ENCODE results near the gene LRRC40.
A peak's percentile ranks its signal among the peaks of the same experiment; 100 is the strongest.
"Not testable (repeated sequence)": the region's sequence is repeated elsewhere in the genome, so short reads cannot be mapped to it uniquely, and the experiment has no call there.

Gene LRRC40

GRCh38 chr1:70205434-70206118 is at the start of gene LRRC40:
TSS of gene LRRC40 (minus strand) at chr1:70205579. CDS start at chr1:70205540, 39 bp downstream.
- DNase-seq: peak; percentile 94

- DNase-seq: no peak
These were observed 43.4 kb upstream of the LRRC40 start for GRCh38 chr1:70248729-70249128.

- no peak for DNase-seq
These were observed 42.4 kb upstream of the LRRC40 start for GRCh38 chr1:70247768-70248167.

- no peak for DNase-seq
These were observed 41.7 kb upstream of the LRRC40 start for GRCh38 chr1:70247122-70247521.

- no peak for DNase-seq
These were observed 34.6 kb upstream of the LRRC40 start for GRCh38 chr1:70239940-70240339.

- DNase-seq: no peak
These were observed 29.4 kb upstream of the LRRC40 start for GRCh38 chr1:70234733-70235132.

GRCh38 chr1:70231475-70231874 is 26.1 kb upstream of the LRRC40 start:
- no peak for DNase-seq

GRCh38 chr1:70228670-70229069 is 23.3 kb upstream of the LRRC40 start:
- DNase-seq: no peak

GRCh38 chr1:70227439-70227838 is 22.1 kb upstream of the LRRC40 start:
- no peak for DNase-seq

- DNase-seq: no peak
These were observed 19.6 kb upstream of the LRRC40 start for GRCh38 chr1:70224954-70225353.

- no peak for DNase-seq
These were observed 17.4 kb upstream of the LRRC40 start for GRCh38 chr1:70222716-70223235.

- peak; percentile 89 for DNase-seq
These were observed 16.1 kb upstream of the LRRC40 start, which contains the start of gene SRSF11 for GRCh38 chr1:70221238-70222121. TSS of gene SRSF11 (plus strand) at chr1:70221380. CDS start at chr1:70221637, 257 bp downstream.

GRCh38 chr1:70220517-70221237 is 15.3 kb upstream of the LRRC40 start:
- no peak for DNase-seq

GRCh38 chr1:70220015-70220414 is 14.6 kb upstream of the LRRC40 start:
- DNase-seq: no peak

- no peak for DNase-seq
These were observed 6.2 kb upstream of the LRRC40 start for GRCh38 chr1:70211541-70211940.

GRCh38 chr1:70210820-70211219 is 5.4 kb upstream of the LRRC40 start:
- no peak for DNase-seq

GRCh38 chr1:70208292-70208691 is 2.9 kb upstream of the LRRC40 start:
- no peak for DNase-seq

- no peak for DNase-seq
These were observed 2.1 kb upstream of the LRRC40 start for GRCh38 chr1:70207492-70207891.

GRCh38 chr1:70206833-70207232 is 1.5 kb upstream of the LRRC40 start:
- not testable (repeated sequence) for DNase-seq

GRCh38 chr1:70205071-70205433 is 327 bp downstream of the LRRC40 start:
- DNase-seq: no peak

GRCh38 chr1:70204600-70204999 is 779 bp downstream of the LRRC40 start:
- DNase-seq: no peak

- DNase-seq: no peak
These were observed 1.2 kb downstream of the LRRC40 start for GRCh38 chr1:70204139-70204538.

GRCh38 chr1:70202173-70202758 is 3.1 kb downstream of the LRRC40 start:
- DNase-seq: no peak

Measured in NCI-H1694 treated with DMSO at 0.1 percent for 48 hours (cell line).